OCI-LY7 (cell line): ENCODE data around the gene CCDC187. TPM values are rescaled to one million over a fixed set of nuclear protein-coding genes. Genes with fewer than 3 reads are reported as not detected.

ENCODE experiments used
- BruUV-seq: library from RNA; stranded (reverse); fragments of 400-500 nt; replicated peaks from 2 replicates; lab custom pipeline; 2021; lab: Mats Ljungman, UMichigan
- CTCF ChIA-PET: fragments of 300-600 bp; sonication (Branson Sonifier 250); formaldehyde crosslinking; loops from one replicate; lab custom pipeline; 2022; ENCODE audit warnings: antibody characterized with exemption; ENCODE audit not compliant: unreplicated experiment; lab: Charles Lee
- POLR2A ChIA-PET: fragments of 300-600 bp; sonication (Branson Sonifier 250); formaldehyde crosslinking; loops from one replicate; lab custom pipeline; 2022; ENCODE audit warnings: antibody characterized with exemption; lab: Charles Lee
- DNase-seq: peaks from one replicate; pipeline ENCODE4 v3.0.0-alpha.2; 2015; ENCODE audit warnings: low spot score
- H2AFZ ChIP-seq: fragments of 200-600 bp; sonication (generic), shearing (Covaris generic); 2 replicates; pipeline ENCODE4 v1.6.1; 2014; ENCODE audit warnings: mild to moderate bottlenecking, antibody characterized with exemption, low read length, moderate library complexity
- H3K27ac ChIP-seq: fragments of 200-600 bp; sonication (generic); 2 replicates; pipeline ENCODE4 v1.5.1; 2014; ENCODE audit warnings: mixed run types, low read depth, mild to moderate bottlenecking, moderate library complexity, low read length, inconsistent platforms; ENCODE audit not compliant: poor library complexity, severe bottlenecking
- H3K36me3 ChIP-seq: fragments of 200-600 bp; sonication (generic); 2 replicates; pipeline ENCODE4 v1.6.1; 2014; ENCODE audit warnings: mild to moderate bottlenecking, antibody characterized with exemption, low read length, moderate library complexity, mixed read lengths; ENCODE audit not compliant: insufficient read depth
- H3K4me1 ChIP-seq: fragments of 200-600 bp; sonication (generic); 2 replicates; pipeline ENCODE4 v1.5.1; 2014; ENCODE audit warnings: mild to moderate bottlenecking, low read length; ENCODE audit not compliant: insufficient read depth, poor library complexity, severe bottlenecking
- H3K4me2 ChIP-seq: fragments of 200-600 bp; sonication (generic); 2 replicates; pipeline ENCODE4 v1.6.1; 2014; ENCODE audit warnings: mild to moderate bottlenecking, low read length
- H3K4me3 ChIP-seq: fragments of 200-600 bp; sonication (generic); 2 replicates; pipeline ENCODE4 v1.5.1; 2014; ENCODE audit warnings: mild to moderate bottlenecking, low read depth, low read length; ENCODE audit not compliant: poor library complexity, severe bottlenecking
- H3K79me2 ChIP-seq: fragments of 200-600 bp; sonication (generic); 2 replicates; pipeline ENCODE4 v1.6.1; 2016; ENCODE audit warnings: low read depth, mild to moderate bottlenecking, low read length, moderate library complexity, mixed read lengths; ENCODE audit not compliant: insufficient read depth
- H3K9me2 ChIP-seq: fragments of 200-600 bp; sonication (generic); 2 replicates; pipeline ENCODE4 v1.6.1; 2016; ENCODE audit warnings: mild to moderate bottlenecking, low read length, mixed read lengths; ENCODE audit not compliant: insufficient read depth
- H3K9me3 ChIP-seq: fragments of 200-600 bp; sonication (generic); 2 replicates; pipeline ENCODE4 v1.6.1; 2014; ENCODE audit warnings: mild to moderate bottlenecking, mixed run types, low read length, mixed read lengths
- H4K20me1 ChIP-seq: fragments of 200-600 bp; sonication (generic); 2 replicates; pipeline ENCODE4 v1.6.1; 2014; ENCODE audit warnings: mild to moderate bottlenecking, antibody characterized with exemption, low read length, moderate library complexity, mixed read lengths; ENCODE audit not compliant: insufficient read depth
- EZH2phosphoT487 ChIP-seq: fragments of 200-600 bp; sonication (generic); IDR thresholded peaks from 2 replicates; pipeline ENCODE4 v1.6.1; 2018; ENCODE audit warnings: low read depth, borderline replicate concordance, mild to moderate bottlenecking, mixed run types, antibody characterized with exemption, low read length, moderate library complexity, mixed read lengths
- intact Hi-C: fragments of 100-400 bp; cut with micrococcal nuclease; formaldehyde crosslinking; loops from one replicate; pipeline ENCODE4 v1.10.0; 2022; ENCODE audit not compliant: unreplicated experiment
- total RNA-seq, 2 experiments: library from RNA; depleted of rRNA in 1 of 2; stranded (reverse); fragments of >200 nt in 1 of 2; shearing (Covaris generic) in 1 of 2; gene quantifications; 2 replicates each; pipeline ENCODE4 v1.2.3, GENCODE V29; 2014 to 2022
- TF ChIP-seq, protein P1 (sequence below): fragments of 200-600 bp; sonication (generic); conservative IDR thresholded peaks from 2 replicates; pipeline ENCODE4 v1.5.1; 2014; ENCODE audit warnings: mild to moderate bottlenecking, antibody characterized with exemption, low read length, moderate library complexity, mixed read lengths

CCDC187 gene
- total RNA-seq, 2 experiments from 2014 or later = not detected

- no TSS peak for BruUV-seq
- ChIA-PET POLR2A (no interaction called here), CTCF (no interaction called here)
- no peaks in the 10 kb centered on the region for H3K79me2 ChIP-seq
- no peaks in the 10 kb centered on the region for H4K20me1 ChIP-seq
- DNase-seq = peak; percentile 82
- H3K4me2 ChIP-seq = peak overlapping the region; percentile 54
- H3K9me3 ChIP-seq = no peaks in the 10 kb centered on the region
- H3K4me3 ChIP-seq = peak overlapping the region; percentile 52
- intact Hi-C loops = no loop called here
- no peak for TF ChIP-seq EZH2phosphoT487
- TF ChIP-seq, protein P1, sequence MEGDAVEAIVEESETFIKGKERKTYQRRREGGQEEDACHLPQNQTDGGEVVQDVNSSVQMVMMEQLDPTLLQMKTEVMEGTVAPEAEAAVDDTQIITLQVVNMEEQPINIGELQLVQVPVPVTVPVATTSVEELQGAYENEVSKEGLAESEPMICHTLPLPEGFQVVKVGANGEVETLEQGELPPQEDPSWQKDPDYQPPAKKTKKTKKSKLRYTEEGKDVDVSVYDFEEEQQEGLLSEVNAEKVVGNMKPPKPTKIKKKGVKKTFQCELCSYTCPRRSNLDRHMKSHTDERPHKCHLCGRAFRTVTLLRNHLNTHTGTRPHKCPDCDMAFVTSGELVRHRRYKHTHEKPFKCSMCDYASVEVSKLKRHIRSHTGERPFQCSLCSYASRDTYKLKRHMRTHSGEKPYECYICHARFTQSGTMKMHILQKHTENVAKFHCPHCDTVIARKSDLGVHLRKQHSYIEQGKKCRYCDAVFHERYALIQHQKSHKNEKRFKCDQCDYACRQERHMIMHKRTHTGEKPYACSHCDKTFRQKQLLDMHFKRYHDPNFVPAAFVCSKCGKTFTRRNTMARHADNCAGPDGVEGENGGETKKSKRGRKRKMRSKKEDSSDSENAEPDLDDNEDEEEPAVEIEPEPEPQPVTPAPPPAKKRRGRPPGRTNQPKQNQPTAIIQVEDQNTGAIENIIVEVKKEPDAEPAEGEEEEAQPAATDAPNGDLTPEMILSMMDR = 0 out of 2 replicates have a peak, but pooled peaks have one; percentile 21
- no peak overlapping the region for H2AFZ ChIP-seq
- H3K27ac ChIP-seq = no peak overlapping the region
- no peaks in the 10 kb centered on the region for H3K4me1 ChIP-seq
- no peaks in the 10 kb centered on the region for H3K9me2 ChIP-seq
- H3K36me3 ChIP-seq = no peaks in the 10 kb centered on the region
Measured at GRCh38 chr9:136342181-136343120, 38.6 kb upstream of the CCDC187 start.

GRCh38 chr9:136341769-136342168 is 37.9 kb upstream of the CCDC187 start:
- ChIA-PET POLR2A (no interaction called here), CTCF (no interaction called here)
- Histone ChIP-seq H3K4me2 (no peak overlapping the region), H3K4me1 (no peaks in the 10 kb centered on the region), H3K9me3 (no peaks in the 10 kb centered on the region), H3K4me3 (no peak overlapping the region), H3K36me3 (no peaks in the 10 kb centered on the region), H3K79me2 (no peaks in the 10 kb centered on the region), H3K9me2 (no peaks in the 10 kb centered on the region), H4K20me1 (no peaks in the 10 kb centered on the region), H3K27ac (no peak overlapping the region), H2AFZ (no peak overlapping the region)
- intact Hi-C loops = no loop called here
- TF ChIP-seq, protein P1 = no peak
- no peak for TF ChIP-seq EZH2phosphoT487
- no TSS peak for BruUV-seq
- no peak for DNase-seq
